ENCODE results near the gene CHIA.

GRCh38 chr1:111351700-111352099 lies 61.0 kb downstream of the CHIA start:
- TF ChIP-seq CTCF (conservative IDR thresholded peaks at IDR 0.05; ENCODE audit: low read depth, low read length) (no peak), USF2 (IDR thresholded peaks at IDR 0.05; ENCODE audit: low read depth, low read length) (no peak), RAD21 (IDR thresholded peaks at IDR 0.05; ENCODE audit: low read length) (no peak), ELK1 (IDR thresholded peaks at IDR 0.05; ENCODE audit: borderline replicate concordance, low read depth, low read length) (no peak), POLR2A (IDR thresholded peaks at IDR 0.05; ENCODE audit: low read depth, low read length) (no peak), CHD1 (IDR thresholded peaks at IDR 0.05; ENCODE audit: low read depth, low read length) (no peak), FOS (IDR thresholded peaks at IDR 0.05; ENCODE audit: low read depth, low read length) (no peak), BHLHE40 (IDR thresholded peaks at IDR 0.05; ENCODE audit: low read depth, low read length) (no peak), RFX5 (IDR thresholded peaks at IDR 0.05; ENCODE audit: low read depth, low read length) (no peak), CEBPB (IDR thresholded peaks at IDR 0.05; ENCODE audit: low read depth, low read length) (no peak), MAFK (IDR thresholded peaks at IDR 0.05; ENCODE audit: low read depth, low read length) (no peak), SMC3 (IDR thresholded peaks at IDR 0.05; ENCODE audit: low read depth, low read length) (no peak), MXI1 (IDR thresholded peaks at IDR 0.05; ENCODE audit: borderline replicate concordance, low read depth, low read length) (no peak), NFE2L2 (IDR thresholded peaks at IDR 0.05; ENCODE audit: low read depth, low read length) (no peak)
